EL (cell line): ENCODE data around the gene BCKDK.

Source experiments
- DNase-seq: peaks from one replicate; pipeline ENCODE4 v3.0.0-alpha.2; 2016

Gene BCKDK

GRCh38 chr16:31108035-31108793 lies at the start of gene BCKDK:
TSS of gene BCKDK (plus strand) at chr16:31108386. CDS start at chr16:31109224, 838 bp downstream.
- peak; percentile 82 for DNase-seq

DNA sequence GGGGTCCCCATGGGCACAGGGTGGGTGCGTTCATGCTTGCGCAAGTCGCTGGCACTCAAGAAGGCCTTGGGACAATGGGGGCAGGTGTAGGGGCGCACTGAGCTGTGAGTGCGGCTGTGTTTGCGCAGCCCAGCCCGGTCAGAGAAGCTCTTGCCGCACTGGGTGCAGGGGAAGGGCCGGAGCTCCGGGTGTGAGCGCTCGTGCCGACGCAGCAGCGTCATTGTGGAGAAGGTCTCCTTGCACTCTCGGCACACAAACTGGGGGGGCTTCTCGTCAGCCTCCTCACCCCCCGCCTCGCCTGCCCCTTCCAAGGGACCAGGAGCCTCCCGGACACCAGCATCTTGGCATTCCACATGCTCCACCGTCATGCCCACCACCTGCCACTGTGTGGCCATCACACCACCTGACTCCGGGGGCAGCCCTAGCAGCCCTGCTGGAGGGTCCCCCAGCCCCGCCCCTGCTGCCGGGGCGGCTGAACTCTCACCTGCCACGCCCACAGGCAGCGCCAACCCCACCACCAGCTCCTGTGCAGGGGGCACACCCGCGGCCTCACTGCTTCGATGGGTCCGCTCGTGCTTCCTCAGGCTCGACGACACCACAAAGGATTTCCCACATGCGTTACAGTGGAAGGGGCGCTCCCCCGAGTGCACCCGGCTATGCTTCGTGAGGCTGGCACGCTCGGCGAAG lies 46.9 kb upstream of the BCKDK start:
- DNase-seq, result no peak

DNA sequence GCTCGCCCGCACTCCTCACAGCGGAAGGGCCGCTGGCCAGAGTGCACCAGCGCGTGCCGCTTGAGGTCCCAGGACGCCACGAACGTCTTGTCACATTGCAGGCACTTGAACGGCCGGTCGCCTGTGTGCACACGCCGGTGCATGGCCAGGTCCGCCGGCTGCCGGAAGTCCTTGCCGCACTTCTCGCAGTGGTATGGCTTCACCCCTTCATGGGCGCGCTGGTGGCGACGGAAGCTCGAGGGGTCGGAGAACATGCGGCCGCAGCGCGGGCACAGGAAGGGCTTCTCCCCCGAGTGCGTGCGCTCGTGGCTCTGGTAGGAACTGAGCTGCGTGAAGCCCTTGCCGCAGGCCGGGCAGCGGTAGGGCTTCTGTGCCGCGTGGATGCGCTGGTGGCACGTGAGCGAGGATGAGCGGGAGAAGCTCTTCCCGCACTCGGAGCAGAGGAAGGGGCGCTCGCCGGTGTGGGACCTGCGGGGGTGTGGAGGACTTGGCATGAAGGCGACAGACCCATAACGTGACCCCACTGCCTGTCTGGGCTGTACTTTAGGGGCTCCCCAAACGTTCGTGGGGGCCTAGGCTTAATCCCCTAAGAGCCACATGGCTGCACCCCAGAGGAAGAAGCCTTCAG lies 46.3 kb upstream of the BCKDK start:
- DNase-seq, result no peak

DNA sequence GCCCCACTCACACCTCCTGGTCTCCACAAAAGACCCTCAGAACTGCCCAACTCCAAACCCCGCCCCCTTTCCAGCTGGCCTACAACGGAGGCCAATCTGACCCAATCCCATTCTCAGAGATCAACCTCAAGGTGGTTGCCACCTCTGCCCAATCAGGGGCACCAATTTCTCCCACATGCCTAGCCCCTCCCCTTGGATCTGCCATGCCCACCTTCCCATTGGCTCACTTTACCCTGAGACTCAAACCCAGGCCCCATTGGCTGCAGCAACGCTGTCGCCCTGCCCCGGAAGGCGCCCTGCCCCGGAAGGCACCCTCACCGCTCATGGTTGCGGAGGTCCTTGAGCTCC lies 44.7 kb upstream of the BCKDK start:
- no peak for DNase-seq

GRCh38 chr16:31063843-31064611 lies 44.2 kb upstream of the BCKDK start:
- DNase-seq, result no peak

DNA sequence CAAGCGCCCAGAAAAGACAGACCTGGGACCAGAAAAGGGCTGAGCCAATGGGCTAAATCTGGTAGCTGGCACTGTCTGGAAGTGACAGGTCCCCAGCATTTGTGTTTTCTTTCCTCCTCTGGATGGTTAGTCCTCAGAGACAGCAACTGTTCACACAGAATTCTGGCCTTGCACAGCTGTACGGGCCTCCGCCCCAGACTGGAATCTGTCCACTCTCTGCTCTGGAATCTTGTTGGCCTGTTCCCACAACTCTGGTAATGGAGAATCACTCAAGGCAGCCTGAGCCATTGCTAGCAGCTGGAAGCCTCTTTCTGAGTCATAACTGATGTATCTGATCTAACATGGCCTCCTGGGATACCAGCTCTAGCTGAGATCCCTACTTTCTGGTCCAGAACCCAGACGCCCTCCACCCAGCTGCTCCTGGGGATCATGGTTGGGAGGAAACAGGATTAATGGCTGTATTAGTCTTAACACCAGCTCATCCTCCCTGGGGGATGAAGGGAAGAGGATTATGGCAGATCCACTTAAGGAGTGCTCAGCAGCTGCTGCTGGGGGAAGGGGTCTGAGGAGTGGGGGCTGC lies 43.2 kb upstream of the BCKDK start:
- peak; percentile 93 for DNase-seq

DNA sequence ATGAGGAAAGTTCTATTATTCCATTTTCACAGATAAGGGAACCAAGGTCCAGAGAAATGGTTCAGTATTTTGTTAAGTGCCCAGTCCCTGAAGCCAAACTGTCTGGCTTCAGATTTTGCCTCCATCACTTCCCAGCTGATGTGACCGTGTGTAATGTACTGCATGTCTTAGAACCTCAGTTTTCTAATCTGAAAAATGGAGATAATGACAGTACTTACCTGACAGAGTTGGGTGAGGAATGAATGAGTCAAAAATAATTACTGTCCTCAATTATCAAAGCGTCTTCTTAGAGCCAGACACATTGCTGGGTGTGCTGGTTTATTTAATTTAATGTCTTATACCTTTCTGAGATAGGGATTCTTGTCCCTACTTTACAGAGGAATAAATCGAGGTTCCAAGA lies 40.8 kb upstream of the BCKDK start:
- no peak for DNase-seq

GRCh38 chr16:31071861-31072260 lies 36.3 kb upstream of the BCKDK start:
- DNase-seq, result peak; percentile 68

DNA sequence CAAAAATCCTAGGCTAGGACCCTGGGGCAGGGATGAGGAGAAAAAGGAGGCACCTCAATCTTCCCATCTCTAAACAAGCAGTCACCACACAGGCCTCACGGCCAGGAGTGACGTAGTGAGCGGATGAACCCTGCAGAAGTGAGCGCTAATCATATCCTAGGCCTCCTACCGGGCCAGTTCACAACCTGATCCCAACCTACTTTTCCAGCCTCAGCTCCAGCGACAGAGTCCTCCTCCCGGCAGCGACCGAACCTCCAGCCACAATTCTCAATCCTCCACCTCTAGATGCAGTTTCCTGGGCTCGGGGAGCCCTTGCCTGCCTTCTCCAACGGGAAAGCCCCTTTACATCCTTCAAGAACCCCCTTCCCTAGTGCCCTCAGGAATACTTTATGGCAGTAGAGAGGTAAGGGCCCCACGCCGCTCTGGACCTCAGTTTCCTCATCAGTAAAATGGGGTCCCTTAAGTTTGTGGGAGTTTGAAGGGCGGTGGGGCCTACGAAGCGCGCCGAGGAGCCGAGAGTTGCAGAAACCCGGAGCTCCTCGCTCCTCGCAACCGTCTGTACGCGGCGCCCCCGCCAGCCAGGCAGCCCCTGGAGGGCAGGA lies 35.5 kb upstream of the BCKDK start:
- DNase-seq, result peak; percentile 47

DNA sequence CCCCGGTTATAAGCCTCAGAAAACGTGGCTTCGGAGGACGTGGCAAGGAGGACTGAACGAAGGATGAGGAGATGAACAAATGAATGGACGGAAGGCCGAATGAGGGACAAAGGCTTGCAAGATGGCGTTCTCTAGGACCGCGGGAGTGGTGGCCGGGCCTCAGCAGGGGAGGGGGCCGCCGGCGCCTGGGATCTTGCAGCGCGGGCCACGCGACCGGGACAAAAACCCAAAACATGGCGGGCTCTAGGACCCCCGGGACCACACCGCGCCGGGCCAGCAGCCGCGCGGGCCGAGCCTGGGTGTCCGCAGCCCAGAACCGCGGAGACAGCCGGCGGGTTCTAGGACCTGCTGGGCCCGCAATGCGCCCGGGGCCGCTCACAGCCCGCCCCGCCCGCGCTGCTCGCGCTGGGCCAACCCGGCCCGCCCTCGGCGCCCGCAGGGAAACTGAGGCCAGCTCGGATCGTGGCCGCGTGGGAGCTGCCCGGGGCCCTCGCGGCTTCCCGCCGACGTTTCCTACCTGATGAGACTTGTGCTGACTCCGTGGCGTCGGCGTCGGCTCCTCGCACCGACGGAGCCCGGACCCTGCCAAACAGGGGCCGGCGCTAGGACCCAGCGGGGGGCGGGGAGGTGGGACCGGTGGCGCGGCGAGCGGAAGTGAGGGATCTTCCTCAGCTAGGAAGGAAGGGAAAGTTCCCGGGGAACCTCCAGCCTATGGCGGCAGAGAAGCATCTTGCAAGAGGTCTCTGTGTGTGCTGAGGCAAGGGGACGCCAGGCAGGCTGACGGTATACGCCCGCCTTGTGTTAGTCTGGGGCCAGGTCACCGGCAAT lies 34.8 kb upstream of the BCKDK start:
- DNase-seq, result peak; percentile 90

- DNase-seq, result peak; percentile 99
These were observed 34.0 kb upstream of the BCKDK start, which contains the start of the genes ZNF646 and ZNF668 for GRCh38 chr16:31073970-31074813. TSS of gene ZNF646 (plus strand) at chr16:31074422. CDS start at chr16:31076325, 1,903 bp downstream. TSS of gene ZNF668 (minus strand) at chr16:31074240. CDS start at chr16:31064459, 9,781 bp downstream.

- DNase-seq, result no peak
These were observed 33.4 kb upstream of the BCKDK start for GRCh38 chr16:31074814-31075183.

GRCh38 chr16:31076319-31076718 lies 31.9 kb upstream of the BCKDK start:
- DNase-seq, result no peak

GRCh38 chr16:31077024-31077423 lies 31.2 kb upstream of the BCKDK start:
- DNase-seq, result no peak

GRCh38 chr16:31077592-31078396 lies 30.4 kb upstream of the BCKDK start:
- DNase-seq, result no peak

DNA sequence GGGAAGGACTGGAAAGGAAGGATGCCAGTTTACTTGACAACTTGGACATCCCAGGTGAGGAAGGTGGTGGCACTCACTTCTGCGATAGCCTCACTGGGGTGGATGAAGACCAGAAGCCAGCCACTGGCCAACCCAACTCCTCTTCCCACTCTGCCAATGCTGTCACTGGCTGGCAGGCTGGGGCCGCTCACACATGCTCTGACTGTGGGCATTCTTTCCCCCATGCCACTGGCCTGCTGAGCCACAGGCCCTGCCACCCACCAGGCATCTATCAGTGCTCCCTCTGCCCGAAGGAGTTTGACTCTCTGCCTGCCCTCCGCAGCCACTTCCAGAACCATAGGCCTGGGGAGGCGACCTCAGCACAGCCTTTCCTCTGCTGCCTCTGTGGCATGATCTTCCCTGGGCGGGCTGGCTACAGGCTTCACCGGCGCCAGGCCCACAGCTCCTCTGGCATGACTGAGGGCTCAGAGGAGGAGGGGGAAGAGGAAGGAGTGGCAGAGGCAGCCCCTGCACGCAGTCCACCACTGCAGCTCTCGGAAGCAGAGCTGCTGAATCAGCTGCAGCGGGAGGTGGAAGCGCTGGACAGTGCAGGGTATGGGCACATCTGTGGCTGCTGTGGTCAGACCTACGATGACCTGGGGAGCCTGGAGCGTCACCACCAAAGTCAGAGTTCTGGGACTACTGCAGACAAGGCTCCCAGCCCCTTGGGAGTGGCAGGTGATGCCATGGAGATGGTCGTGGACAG lies 29.4 kb upstream of the BCKDK start:
- DNase-seq, result no peak

GRCh38 chr16:31079342-31079944 lies 28.7 kb upstream of the BCKDK start:
- DNase-seq, result no peak

GRCh38 chr16:31080035-31080629 lies 28.1 kb upstream of the BCKDK start:
- no peak for DNase-seq
